ENCODE results near the gene ZCWPW1.
"Not testable (repeated sequence)": the region's sequence is repeated elsewhere in the genome, so short reads cannot be mapped to it uniquely, and the experiment has no call there.

Gene ZCWPW1

DNA sequence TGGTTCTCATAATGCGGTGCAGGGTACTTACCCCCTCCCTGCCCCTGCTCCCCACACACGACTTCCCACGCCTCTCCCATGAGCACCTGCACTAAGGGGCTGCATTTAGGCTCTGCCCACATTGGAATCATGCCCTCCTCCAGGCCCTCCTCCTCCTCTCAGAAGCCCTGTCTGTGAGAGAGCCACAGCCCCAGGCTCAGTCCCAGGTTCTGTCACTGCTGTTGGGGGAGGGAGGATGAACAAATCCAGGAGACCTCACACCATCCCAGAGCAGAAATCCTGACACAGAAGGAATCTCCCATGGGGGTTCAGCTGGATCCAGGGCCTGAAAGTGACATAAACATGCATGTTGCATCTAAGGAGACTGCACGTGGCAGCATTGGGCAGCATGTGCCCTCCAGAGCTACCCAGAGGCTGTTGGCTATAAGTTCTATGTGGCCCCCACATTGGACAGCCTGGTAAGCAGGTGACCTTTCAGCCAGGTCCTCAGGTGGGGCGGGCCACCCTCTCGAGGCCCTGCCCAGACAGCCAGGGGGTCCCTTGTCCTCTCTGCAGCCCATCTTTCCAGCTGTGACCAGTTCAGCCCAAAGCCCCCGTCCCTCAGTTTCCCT, 56.8 kb downstream of the ZCWPW1 start:
- no peak for DNase-seq

DNA sequence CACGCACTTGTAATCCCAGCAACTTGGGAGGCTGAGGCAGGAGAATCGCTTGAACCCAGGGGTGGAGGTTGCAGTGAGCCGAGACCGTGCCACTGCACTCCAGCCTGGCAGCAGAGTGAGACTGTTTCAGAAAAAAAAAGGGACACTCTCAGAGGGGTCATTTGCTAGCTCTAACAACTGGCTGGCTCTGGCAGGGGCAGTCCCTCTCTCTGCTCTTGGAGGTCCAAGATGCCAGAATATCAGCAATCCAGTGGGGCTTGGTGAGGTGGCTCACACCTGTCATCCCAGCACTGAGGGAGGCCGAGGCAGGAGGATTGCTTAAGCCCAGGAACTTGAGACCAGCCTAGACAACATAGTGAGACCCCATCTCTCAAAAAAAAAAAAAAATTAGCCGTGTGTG, 57.8 kb downstream of the ZCWPW1 start:
- no peak for DNase-seq

DNA sequence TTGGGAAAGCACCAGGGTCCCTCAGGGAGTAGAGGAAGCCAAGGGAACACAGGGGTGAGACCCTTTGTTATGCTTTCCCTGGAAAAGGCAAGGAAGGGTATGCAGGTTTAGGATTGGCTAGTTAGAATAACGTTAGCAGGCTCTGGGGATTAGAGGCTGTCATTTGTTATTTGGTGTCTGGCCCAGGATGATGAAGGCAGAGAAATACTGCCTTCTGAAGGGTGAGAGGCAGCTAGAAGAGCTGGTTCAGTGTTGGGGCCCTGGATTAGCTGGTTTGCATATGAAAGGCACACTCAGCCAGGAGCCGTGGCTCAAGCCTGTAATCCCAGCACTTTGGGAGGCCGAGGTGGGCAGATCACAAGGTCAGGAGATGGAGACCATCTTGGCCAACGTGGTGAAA, 58.2 kb downstream of the ZCWPW1 start:
- DNase-seq, result no peak

DNA sequence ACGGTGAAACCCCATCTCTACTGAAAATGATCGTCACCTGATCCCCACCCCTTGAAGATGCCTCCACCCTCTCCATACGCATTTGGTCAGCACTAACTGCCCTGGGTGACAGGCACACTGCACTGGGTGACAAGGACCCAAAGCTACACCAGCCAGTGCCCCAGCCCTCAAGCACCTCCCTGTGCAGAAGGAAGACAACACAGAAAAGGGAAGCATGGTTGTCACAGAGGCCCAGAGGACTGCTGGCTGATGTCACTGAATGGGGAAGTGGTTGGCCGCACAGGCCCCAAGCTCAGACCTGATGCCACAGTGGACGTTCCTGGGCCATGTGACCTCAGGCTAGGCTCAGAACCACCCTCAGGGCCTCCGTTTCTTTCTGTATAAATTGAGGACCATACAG, 59.4 kb downstream of the ZCWPW1 start:
- no peak for DNase-seq

DNA sequence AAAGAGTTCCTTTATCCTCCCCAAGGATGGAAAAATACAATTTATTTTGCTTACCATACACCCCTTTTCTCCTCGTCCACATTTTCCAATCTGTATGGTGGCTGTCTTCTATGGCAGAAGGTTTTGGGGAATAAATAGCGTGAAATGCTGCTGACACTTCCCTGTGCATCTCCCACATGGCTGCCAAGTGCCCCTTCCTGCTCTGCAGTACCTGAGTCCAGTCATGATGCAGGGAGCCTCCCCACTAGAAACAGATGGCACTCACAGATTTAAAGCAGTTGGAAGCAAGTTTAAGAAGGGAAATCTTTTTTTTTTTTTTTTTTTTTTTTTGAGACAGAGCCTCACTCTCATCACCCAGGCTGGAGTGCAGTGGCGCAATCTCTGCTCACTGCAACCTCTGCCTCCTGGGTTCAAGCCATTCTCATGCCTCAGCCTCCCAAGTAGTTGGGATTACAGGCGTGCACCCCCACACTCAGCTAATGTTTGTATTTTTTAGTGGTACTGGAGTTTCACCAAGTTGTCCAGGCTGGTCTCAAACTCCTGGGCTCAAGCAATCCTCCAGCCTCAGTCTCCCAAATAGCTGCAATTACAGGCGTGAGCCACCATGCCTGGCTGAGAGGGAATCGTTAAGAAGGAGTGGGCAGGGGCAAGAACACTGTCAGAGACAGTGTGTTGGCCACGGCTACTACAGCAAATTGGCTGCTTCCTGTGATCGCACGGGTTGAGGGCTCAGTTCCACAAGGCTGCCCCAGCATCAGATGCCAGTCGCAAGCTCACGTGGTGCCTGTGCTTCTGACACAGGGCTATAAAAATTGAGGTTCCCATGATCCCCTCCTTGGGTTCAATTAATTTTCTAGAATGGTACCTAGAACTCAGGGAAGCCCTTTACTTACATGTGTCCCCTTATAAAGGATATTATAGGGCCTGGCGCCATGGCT, 60.6 kb downstream of the ZCWPW1 start:
- no peak for DNase-seq

DNA sequence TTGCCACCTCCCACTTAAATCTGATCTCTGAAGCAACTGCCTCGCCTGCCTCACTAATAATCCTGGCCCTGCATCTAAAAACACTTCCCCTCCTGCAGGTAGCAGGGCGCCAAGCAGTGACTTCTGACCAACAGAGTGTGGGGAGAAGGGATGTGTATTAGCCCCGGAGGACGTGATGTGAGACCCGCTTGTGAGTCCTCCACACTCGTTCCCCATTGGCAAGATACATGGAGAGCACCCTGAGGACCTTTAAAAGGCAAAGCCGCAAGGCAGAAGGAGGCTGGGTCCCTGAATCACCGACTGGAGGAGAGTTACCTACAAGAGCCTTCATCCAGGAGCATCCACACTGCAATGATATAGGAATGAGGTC, 61.3 kb downstream of the ZCWPW1 start:
- DNase-seq, result no peak

DNA sequence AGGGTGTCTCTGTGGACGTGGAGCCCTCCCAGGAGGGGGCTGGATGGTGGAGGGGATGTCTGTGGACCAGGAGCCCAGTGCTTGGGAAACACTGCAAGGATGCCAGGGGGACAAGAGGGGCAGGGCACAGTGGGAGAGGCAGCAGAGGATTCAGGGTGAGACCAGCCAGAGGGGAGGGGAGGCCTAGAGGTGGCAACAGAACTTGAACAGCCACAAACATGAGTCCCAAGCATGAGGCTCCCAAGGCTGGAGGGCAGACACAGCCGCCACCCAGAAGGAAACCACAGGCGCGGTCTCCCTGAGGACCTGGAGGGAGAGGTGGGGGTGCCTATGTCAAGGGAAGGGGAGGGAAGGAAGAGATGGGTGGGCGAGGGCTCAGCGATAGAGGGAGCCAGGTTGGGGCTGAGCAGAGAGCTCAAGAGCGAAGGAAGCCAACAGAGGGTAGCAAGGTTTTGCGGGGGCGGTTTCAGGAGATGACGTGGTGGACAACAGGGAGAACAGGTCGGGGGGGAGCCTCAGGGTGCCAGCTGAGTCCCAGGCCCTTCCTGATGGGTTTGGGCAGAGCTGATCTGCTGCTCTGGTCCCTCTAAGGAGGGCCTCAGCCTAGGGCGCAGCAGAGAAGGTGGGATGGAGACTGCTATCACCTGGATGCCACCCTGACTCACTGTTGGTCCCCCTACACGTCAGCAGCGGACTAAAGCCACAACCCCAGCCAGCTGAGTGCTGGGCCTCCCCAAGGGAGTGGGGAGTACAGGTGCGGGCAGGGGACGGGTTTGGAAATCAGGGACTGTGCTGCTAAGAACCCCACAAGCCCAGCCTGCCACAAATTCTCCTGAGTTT, 61.9 kb downstream of the ZCWPW1 start:
- DNase-seq, result no peak

DNA sequence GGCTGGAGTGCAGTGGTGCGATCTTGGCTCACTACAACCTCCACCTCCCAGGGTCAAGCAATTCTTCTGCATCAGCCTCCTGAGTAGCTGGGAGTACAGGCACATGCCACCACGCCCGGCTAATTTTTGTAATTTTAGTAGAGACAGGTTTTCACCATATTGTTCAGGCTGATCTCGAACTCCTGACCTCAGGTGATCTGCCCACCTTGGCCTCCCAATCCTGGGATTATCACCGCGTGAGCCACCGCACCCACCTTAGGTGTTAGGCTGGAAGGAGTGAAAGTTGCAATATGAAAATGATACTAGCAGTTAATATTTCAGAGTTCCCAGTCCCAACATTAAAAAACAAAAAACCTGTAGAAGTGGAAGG, 62.5 kb downstream of the ZCWPW1 start:
- DNase-seq, result not testable (repeated sequence)

DNA sequence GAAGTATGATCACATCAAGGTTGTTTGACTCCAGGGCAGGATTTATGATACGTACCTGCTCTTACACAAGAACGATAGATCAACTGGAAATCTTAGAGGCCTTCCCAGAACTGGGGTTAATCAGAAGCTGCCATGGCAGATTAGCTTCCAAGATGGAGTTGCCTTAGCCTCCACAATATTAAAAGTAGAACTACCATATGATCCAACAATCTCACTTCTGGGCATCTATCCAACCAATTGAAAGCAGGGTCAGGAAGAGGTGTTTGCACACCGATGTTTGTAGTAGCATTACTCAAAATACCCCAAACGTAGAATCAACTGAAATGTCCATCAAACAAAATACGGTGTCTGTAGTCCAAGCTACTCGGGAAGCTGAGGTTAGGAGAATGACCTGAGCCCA, 64.0 kb downstream of the ZCWPW1 start:
- DNase-seq, result no peak

DNA sequence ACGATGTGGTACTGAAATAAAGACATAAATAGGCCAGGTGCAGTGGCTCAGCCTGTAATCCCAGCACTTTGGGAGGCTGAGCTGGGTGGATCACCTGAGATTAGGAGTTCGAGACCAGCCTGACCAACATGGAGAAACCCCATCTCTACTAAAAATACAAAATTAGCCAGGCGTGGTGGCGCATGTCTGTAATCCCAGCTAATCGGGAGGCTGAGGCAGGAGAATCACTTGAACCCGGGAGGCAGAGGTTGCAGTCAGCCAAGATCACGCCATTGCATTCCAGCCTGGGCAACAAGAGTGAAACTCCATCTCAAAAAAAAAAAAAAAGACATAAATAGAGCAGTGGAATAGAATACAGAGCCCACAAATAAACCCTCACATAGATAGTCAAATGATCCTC, 64.7 kb downstream of the ZCWPW1 start:
- not testable (repeated sequence) for DNase-seq

DNA sequence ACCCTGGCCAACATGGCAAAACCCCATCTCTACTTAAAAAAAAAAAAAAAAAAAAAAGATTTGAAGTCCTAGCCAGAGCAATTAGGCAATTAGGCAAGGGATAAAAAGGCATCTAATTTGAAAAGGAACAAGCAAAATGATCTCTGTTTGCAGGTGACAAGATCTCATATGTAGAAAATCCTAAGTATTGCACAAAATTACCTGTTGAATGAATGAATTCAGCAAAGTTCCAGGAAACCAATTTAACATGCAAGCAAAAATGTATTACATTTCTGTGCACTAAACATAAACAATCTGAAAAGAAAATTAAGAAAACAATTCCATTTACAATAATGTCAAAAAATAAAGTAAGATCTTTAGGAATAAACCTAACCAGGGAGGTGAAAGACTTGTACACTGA, 65.4 kb downstream of the ZCWPW1 start:
- DNase-seq, result no peak

DNA sequence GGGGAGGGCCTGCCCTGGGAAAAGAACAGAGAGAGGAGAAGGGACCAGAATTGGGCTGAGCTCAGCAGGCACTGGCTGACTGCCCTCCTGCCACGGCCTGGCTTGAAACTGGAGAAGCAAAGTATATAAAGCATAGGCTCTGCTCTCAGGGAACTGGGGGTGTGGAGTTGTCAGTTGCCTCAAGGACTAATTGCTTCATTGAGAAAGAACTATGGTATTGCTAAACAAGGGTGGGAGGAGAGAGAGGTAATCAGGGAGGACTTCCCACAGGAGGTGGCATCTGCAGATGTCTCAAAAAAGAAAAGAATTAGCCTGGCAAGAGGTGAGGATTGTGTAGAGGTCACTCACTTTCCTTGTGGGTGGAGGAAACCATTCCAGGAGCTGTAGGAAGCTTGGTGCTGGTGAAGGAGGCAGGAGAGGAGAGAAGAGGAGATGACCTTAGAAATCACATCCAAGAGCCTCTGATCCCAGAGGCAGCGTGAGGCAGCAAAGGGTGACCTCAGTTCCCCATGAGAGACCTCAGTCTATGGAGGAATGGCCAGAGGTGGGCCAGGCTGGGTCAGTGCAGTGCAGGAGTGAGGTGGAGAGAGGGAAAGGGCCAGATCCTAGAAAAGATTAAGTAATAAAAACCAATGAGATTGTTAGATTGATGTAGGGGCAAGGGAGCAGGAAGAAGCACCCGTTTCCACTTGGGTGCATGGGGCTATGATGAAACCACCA, 68.2 kb downstream of the ZCWPW1 start:
- no peak for DNase-seq

DNA sequence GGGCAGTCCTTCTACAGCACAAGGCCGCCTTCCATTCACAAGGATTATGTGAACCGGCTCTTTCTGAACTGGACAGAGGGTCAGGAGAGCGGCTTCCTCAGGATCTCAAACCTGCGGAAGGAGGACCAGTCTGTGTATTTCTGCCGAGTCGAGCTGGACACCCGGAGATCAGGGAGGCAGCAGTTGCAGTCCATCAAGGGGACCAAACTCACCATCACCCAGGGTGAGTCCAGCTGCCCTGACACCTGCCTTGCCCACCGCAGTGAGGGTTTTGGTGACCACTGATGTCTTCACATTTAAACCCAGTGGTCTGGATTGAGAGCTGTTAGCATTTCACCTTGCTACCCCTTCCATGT, 69.7 kb downstream of the ZCWPW1 start:
- DNase-seq, result no peak

DNA sequence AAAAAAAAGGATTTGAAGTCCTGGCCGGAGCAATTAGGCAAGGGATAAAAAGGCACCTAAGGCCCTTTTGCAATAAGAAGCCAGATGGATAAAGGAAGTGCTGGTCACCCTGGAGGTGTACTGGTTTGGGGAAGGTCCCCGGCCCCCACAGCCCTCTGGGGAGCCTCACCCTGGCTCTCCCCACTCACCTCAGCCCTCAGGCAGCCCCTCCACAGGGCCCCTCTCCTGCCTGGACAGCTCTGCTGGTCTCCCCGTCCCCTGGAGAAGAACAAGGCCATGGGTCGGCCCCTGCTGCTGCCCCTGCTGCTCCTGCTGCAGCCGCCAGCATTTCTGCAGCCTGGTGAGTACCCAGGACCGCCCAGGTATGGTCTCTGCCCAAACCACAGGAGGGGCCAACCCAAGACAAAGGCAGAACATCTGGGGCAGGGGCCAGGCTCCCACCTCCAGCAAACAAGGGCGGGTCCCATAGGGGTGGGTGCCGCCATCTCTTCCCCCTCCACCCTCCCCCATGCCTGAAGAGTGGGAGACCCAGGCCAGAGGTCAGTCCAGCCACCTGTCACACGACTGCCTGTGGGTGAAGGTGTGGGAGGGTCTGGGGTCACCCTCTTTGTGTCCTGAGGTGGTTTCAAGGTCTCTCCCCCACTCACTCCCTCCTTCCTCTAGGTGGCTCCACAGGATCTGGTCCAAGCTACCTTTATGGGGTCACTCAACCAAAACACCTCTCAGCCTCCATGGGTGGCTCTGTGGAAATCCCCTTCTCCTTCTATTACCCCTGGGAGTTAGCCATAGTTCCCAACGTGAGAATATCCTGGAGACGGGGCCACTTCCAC, 70.3 kb downstream of the ZCWPW1 start, which contains the start of gene PILRB:
TSS of gene PILRB (plus strand) at position 91 of the 830 bp plus-strand sequence. CDS start at position 277, 186 bp downstream.
- DNase-seq, result no peak

DNA sequence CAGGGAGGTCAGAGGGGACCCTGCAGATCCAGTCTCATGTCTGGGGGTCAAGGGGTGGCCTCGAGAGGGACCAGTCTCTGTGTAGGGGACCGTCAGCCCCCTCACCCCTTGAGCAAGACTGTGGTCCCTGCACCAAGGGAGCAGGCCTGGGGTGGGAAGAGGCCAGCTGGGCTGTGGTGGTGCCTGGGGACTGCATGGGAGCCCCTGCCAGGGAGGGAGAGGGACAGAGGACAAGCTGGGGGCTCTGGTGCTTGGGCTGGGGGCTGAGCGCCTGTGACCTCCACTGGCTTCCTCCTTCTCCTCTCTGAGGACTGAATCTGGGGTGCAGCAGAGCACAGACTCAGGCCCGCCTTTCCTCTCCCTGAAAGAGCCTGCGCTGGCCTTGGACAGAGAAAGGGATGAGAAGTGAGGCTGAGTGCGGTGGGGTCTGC, 71.4 kb downstream of the ZCWPW1 start:
- no peak for DNase-seq

DNA sequence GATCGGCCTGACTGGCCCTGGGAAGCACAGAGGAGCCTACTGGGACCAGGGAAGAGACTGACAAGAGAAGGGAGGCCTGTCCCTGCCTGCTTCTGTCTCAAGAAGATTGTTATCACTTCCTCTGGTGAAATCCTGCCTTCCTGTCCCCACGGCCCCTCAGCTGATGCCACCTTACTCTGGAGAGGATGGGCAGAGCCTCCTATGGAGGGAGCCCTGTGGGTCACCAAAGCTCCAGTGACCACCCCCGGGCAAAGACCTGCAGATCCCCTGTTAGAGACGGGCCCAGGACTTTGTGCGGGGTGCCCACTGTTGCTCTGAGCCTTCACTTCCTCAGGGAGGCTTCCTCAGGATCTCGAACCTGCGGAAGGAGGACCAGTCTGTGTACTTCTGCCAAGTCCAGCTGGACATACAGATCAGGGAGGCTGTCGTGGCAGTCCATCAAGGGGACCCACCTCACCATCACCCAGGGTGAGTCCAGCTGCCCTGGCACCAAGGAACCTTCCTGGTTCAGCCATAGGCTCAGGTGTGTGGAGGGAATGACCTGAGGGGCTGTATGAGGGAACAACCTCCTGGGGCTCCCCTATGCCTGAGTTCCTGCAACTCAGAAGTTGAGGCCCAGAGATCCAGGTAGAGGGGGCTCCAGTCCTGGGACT, 72.0 kb downstream of the ZCWPW1 start:
- no peak for DNase-seq

DNA sequence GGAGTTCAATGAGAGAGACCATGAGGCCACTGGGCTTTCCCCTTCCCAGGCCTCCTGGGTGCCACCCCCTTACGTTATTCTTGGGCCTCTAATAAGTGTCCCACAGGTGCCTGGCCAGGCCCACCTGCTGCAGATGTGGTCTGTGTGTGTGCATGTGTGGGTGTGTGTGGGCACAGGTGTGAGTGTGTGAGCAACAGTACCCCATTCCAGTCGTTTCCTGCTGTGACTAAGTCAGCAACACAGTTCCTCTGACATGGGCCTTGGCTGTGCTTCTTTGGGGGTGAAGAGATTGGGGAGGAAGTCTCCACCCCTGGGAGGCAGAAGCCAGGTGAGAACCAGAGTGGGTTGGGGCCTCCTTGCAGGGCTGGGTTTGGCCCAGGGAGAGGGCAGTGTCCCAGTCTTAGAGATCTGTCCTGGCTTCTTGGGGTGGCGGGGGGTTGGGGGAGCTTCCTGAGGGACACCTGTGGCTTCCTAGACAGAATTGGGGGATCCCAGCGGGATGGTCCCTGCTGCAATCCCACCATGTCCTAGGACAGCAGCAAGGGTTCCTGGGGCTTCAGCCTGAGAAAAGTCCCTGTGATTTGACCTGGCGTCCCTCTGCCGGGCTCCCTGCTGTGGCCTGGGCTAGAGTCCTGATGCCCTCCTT, 74.7 kb downstream of the ZCWPW1 start:
- DNase-seq, result no peak

DNA sequence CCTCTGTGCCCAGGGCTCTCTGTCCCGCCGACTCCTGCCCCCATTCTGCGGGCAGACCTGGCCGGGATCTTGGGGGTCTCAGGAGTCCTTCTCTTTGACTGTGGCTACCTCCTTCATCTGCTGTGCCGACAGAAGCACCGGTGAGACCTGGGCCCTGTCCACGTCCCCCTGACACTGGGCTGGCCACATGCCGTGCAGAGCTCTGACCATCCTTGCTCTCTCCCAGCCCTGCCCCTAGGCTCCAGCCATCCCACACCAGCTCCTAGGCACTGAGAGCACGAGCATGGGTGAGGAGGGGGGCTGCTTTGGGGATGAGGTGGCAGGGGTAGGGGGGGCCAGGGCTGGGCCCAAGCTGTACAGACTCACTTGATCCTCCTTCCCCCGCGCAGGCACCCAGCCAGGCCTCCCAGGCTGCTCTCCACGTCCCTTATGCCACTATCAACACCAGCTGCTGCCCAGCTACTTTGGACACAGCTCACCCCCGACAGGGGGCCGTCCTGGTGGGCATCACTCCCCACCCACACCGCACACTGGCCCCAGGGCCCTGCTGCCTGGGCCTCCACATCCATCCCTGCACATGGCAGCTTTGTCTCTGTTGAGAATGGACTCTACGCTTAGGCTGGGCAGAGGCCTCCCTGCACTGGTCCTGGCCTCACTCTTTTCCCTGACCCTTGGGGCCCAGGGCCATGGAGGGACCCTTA, 75.4 kb downstream of the ZCWPW1 start:
- DNase-seq, result no peak

DNA sequence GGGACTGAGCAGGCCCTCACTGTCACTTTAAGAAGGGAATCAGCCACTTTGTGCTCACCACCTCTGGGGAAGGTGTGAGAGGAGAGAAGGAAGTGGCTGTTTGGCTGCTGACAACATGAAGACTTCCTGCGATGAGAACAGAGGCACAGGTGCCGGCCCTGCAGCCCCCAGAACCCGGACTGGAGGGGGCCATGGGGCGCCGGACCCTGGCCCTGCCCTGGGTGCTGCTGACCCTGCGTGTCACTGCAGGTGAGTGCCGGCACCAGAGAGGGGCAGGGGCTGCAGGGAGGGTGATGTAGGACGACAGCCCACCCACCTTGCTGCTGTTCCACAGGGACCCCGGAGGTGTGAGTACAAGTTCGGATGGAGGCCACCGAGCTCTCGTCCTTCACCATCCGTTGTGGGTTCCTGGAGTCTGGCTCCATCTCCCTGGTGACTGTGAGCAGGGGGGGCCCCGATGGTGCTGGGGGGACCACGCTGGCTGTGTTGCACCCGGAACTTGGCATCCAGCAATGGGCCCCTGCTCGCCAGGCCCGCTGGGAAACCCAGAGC, 76.2 kb downstream of the ZCWPW1 start:
- not testable (repeated sequence) for DNase-seq

DNA sequence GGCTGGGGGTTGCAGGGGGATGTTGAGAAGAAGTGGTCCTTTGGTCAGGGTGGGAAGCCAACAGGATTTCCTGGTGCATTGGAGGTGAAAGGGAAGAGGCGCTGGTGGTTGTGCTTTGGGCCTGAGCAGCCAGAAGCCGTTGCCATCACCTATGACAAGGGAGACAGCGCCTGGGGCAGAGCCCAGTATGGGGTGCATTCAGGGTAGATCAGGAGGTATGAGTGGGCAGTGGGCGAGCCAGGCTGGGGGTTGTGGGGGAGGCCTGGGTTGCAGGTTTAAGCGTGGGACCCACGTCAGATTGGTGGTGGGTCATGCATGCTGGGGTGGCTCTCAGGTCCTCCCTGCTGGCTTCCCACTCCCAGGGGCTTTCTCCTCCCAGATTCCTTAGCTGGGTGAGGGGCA, 76.8 kb downstream of the ZCWPW1 start:
- DNase-seq, result no peak

Data from NCI-H2107 (cell line).